ENCODE results near the gene RIN3. TPM values are rescaled to one million over a fixed set of nuclear protein-coding genes. Genes with fewer than 3 reads are reported as not detected.

The RIN3 gene
- total and polyA plus RNA-seq, 4 donors: 5.0 to 15.6 (median 9.0) TPM

GRCh38 chr14:92690171-92691011, 176.8 kb downstream of the RIN3 start:
- Histone ChIP-seq H3K9ac (ENCODE audit: low read depth in 1 of 2, low read length in 2 of 2) (no peak overlapping the region), H3K4me3 (ENCODE audit: low read depth in 1 of 3, low read length in 3 of 3) (no peak overlapping the region), H3K36me3 (ENCODE audit: control insufficient read depth in 4 of 4, insufficient read depth in 3 of 4, low read depth in 1 of 4, low read length in 3 of 4) (peaks cover 2 to 9% (median 4%) of the 10 kb centered on the region in 4 donors), H3K9me3 (ENCODE audit: control insufficient read depth in 4 of 4, low read length in 3 of 4) (no peaks in the 10 kb centered on the region), H3K27ac (ENCODE audit: low read depth in 1 of 2, low read length in 2 of 2) (no peak overlapping the region), H3K27me3 (ENCODE audit: control insufficient read depth in 4 of 4, insufficient read depth in 4 of 4, low read length in 3 of 4) (no peaks in the 10 kb centered on the region), H3K4me1 (ENCODE audit: control insufficient read depth in 4 of 4, insufficient read depth in 4 of 4, low read length in 3 of 4) (peaks cover 10 to 22% (median 14%) of the 10 kb centered on the region in 4 donors)
- DNase-seq (ENCODE audit: low spot score): no peak
- TF ChIP-seq RXRA (IDR thresholded peaks at IDR 0.05): no peak
- peak; percentile 54 for TF ChIP-seq CTCF (IDR thresholded peaks at IDR 0.05; ENCODE audit: low read depth, low read length, missing input control)
- no peak for TF ChIP-seq YY1 (IDR thresholded peaks at IDR 0.05)
- peak; percentile 58 to 75 for TF ChIP-seq RAD21 (IDR thresholded peaks at IDR 0.05)
- TF ChIP-seq MAX (IDR thresholded peaks at IDR 0.05): no peak
- no peak for TF ChIP-seq ATF3 (IDR thresholded peaks at IDR 0.05)
- no peak for TF ChIP-seq FOXA2 (IDR thresholded peaks at IDR 0.05)
- no peak for TF ChIP-seq HNF4G (IDR thresholded peaks at IDR 0.05)
- TF ChIP-seq EGR1 (IDR thresholded peaks at IDR 0.05; ENCODE audit: low read depth in 2 of 2): no peak
- no peak for TF ChIP-seq SP1 (IDR thresholded peaks at IDR 0.05)
- no peak for TF ChIP-seq JUND (IDR thresholded peaks at IDR 0.05)
- WGBS: 69% methylated on average over 13 of the region's 13 CpGs

- peak overlapping the region; percentile 9 for H3K27ac ChIP-seq (ENCODE audit: low read depth in 1 of 2, low read length in 2 of 2)
- no peak overlapping the region for H3K4me3 ChIP-seq (ENCODE audit: low read depth in 1 of 3, low read length in 3 of 3)
- no peak for DNase-seq (ENCODE audit: low spot score)
- peaks cover 10 to 17% (median 14%) of the 10 kb centered on the region in 4 donors for H3K4me1 ChIP-seq (ENCODE audit: control insufficient read depth in 4 of 4, insufficient read depth in 4 of 4, low read length in 3 of 4)
- no peak overlapping the region for H3K9ac ChIP-seq (ENCODE audit: low read depth in 1 of 2, low read length in 2 of 2)
- no peaks in the 10 kb centered on the region for H3K9me3 ChIP-seq (ENCODE audit: control insufficient read depth in 4 of 4, low read length in 3 of 4)
- H3K27me3 ChIP-seq (ENCODE audit: control insufficient read depth in 4 of 4, insufficient read depth in 4 of 4, low read length in 3 of 4): no peaks in the 10 kb centered on the region
- H3K36me3 ChIP-seq (ENCODE audit: control insufficient read depth in 4 of 4, insufficient read depth in 3 of 4, low read depth in 1 of 4, low read length in 3 of 4): peaks cover 0 to 3% (median 0%) of the 10 kb centered on the region in 4 donors
- TF ChIP-seq NR2F2 (IDR thresholded peaks at IDR 0.05): peak; percentile 27
- no peak for TF ChIP-seq YY1 (IDR thresholded peaks at IDR 0.05)
- no peak for TF ChIP-seq MAX (IDR thresholded peaks at IDR 0.05)
- TF ChIP-seq HNF4A (conservative IDR thresholded peaks at IDR 0.05): peak in 1 of 2 donors; percentile 41
- peak in 1 of 2 donors; percentile 56 for TF ChIP-seq RXRA (IDR thresholded peaks at IDR 0.05)
- peak in 1 of 2 donors; percentile 37 for TF ChIP-seq GABPA (IDR thresholded peaks at IDR 0.05 in 1 of 2, conservative IDR thresholded peaks at IDR 0.05 in 1 of 2)
- peak in 1 of 2 donors; percentile 73 for TF ChIP-seq EGR1 (IDR thresholded peaks at IDR 0.05; ENCODE audit: low read depth in 2 of 2)
- 2% methylated on average over 2 of the region's 2 CpGs for WGBS
Measured at GRCh38 chr14:92692822-92693226, 179.2 kb downstream of the RIN3 start.

Data from liver (tissue), 9 donors.